ENCODE measurements around the gene C5orf63. TPM values are rescaled to one million over a fixed set of nuclear protein-coding genes. Genes with fewer than 3 reads are reported as not detected.

The C5orf63 gene
- total RNA-seq: 1 to 10 TPM; 2.3 to 6.5 TPM

DNA sequence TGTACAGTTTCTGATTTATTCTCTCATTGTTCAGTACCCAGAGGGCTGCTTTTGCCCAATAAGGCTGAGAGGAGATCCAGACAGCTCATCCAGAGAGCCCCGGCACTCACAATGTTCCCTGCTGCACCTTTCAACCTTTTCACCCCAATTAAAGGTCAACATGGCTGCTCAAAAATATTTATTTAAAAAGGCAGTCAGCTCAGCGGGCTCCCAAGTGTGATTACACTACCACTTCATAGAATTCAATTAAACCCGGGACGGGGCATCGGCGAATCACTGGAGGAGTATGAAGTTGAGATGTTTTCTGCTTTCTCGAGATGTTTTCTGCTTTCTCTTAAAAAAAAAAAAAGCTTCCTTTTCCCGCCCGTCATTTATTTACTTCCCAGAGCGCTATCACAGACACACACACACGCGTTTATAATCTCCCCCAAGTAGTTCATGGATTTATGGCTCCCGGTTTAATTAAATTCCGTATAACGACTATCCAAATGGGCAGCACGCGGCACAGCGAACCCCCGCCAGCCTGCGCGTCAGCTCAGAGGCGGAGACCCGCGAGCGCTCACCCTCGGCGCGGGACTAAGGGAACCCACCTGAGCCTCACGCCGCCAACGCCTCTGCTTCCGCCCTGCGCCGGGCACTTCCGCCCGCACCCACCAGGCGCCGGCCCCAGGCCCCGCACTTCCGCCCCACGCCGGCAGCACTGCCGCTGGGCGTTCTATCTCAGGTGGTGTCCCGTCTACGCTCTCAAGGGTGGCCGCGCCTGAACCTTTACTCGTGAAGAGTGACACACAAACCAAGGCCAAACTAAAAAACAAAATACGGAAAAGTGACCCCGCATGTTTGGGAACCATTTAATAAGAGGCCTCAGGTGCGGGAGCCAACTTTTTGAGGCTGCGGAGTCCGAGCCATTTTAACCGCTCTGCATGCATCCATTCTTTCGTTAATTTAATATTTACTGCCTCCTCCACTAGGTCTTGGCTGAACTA is at the start of gene C5orf63:
Gene C5orf63 (minus strand): TSS at position 642 of the 986 bp plus-strand sequence. CDS start 14,507 bp downstream, outside the sequence.

DNA sequence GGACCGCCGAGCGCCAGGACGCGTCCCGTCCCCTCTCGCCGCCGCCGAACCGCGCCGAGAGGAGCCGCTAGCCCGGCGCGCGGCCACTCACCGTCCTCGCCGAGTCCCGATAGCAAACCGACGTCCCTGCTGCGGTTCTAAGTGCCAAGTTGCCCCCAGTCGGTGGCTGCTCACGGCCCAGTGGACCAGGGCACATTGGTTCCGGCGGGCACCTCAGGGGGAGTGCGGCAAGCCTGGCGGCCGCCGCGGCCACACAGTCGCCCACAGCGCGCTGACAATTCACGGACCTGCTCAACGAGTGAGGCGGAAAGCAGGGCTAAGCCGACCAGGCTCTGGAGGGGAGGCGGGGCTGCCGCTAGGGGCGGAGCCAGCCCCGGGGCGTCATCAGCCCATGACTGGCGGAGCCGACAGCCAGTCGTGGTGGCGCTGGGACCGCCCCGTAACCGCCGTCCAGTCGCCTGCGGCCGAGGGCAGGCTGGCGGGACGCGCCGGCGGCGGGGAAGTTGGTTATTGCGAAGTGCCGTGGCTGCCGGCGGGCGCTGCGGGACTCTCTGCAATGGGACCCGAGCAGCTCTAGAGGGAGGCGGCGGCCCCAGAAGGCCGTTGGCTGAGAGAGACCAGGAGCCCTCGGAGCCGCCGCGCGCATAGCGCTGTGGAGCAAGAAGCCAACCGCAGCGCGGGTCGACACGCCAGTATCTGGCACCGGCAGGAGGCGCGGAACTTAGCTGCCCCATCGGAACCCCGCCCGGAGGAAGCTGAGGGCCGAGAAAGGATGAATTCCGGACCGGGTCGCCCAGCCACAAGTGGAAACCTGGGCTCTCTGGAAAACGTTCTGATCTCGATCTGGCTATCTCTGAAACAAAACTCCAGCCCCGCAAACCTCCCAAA is 42.8 kb downstream of the C5orf63 start, which contains the start of gene MARCHF3:
Gene MARCHF3 (minus strand): TSS at position 300 of the 888 bp plus-strand sequence. CDS start 112,387 bp downstream, outside the sequence.

Other genes with a start within 250 kb of the C5orf63 start
- 1 to 10 TPM; 2.0 to 6.5 TPM for gene MARCHF3, start 42.9 kb downstream of the C5orf63 start, total RNA-seq
- under 1 TPM; under 0.01 TPM for gene MEGF10, start 217.3 kb upstream of the C5orf63 start, total RNA-seq